HEK293T (cell line): ENCODE data around the gene MYO16.

Source experiments
- BHLHE40 ChIP-seq: fragments of 450-650 bp; IDR thresholded peaks from 2 replicates; pipeline ENCODE4 v1.6.1; 2016; ENCODE audit warnings: mild to moderate bottlenecking, moderate library complexity, borderline replicate concordance
- ELF4 ChIP-seq: fragments of 450-650 bp; IDR thresholded peaks from 2 replicates; pipeline ENCODE4 v1.6.1; 2017; ENCODE audit warnings: antibody characterized with exemption
- FOXK2 ChIP-seq: fragments of 450-650 bp; IDR thresholded peaks from 2 replicates; pipeline ENCODE4 v1.6.1; 2016; ENCODE audit warnings: mild to moderate bottlenecking
- FOXM1 ChIP-seq: fragments of 450-650 bp; IDR thresholded peaks from 2 replicates; pipeline ENCODE4 v1.6.1; 2017; ENCODE audit warnings: mild to moderate bottlenecking, borderline replicate concordance
- L3MBTL2 ChIP-seq: fragments of 450-650 bp; conservative IDR thresholded peaks from 2 replicates; pipeline ENCODE4 v1.6.1; 2016; ENCODE audit warnings: mild to moderate bottlenecking
- SUZ12 ChIP-seq: fragments of 450-650 bp; IDR thresholded peaks from 2 replicates; pipeline ENCODE4 v1.6.1; 2016; ENCODE audit warnings: mild to moderate bottlenecking

DNA sequence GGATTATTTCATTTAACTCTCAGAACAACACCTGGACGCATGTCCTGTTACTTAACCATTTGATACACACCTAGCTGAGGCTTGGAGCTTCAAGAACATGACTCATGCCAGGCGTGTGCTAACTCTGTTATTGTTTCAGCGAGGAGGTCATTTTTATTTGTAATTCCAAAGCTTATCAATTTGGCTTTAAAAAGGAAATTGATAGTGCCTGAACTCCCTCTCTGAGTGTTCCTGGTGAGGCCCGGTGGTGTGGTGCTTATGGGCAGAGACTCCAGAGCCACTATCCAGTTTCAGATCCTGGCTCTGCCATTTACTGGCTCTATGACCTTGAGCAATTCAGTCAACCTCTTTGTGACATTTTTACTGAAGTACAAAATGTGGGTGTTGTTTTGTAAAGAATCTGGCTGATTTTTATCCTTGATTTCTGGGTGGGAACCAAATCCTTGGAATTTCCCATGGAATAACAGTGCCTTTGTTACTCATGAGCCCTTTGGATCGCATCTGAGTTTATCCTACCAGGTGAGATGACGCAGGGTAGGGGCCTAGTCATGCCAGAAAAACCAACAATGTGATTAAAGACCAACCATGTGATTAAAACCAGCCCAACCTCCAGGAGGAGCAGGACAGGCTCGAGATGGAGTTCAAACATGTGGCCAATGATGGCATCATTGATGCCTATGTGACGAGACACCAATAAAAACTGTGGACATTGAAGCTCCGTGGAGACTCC is 198.8 kb downstream of the MYO16 start:
- TF ChIP-seq ELF4 (no peak), FOXM1 (no peak), BHLHE40 (no peak), FOXK2 (no peak), L3MBTL2 (no peak), SUZ12 (no peak)
